Osteoblast (primary cell): ENCODE results near the gene FNBP1L. TPM values are rescaled to one million over a fixed set of nuclear protein-coding genes. Genes with fewer than 3 reads are reported as not detected.

Experiments
- DNase-seq: peaks from one replicate; pipeline ENCODE4 v3.0.0; 2011; ENCODE audit warnings: low spot score, mixed read lengths; ENCODE audit not compliant: insufficient read length; ENCODE audit errors: missing footprints
- H2AFZ ChIP-seq: 2 replicates; pipeline ENCODE4 v1.6.0; 2011; ENCODE audit warnings: mild to moderate bottlenecking, low read length
- H3K27ac ChIP-seq: 2 replicates; pipeline ENCODE4 v1.5.1; 2011; ENCODE audit warnings: mild to moderate bottlenecking, low read depth, low read length, moderate library complexity
- H3K27me3 ChIP-seq: 2 replicates; pipeline ENCODE4 v1.6.0; 2012; ENCODE audit warnings: mild to moderate bottlenecking, control low read depth, inconsistent platforms, low read length, moderate library complexity; ENCODE audit not compliant: insufficient read depth
- H3K36me3 ChIP-seq: 2 replicates; pipeline ENCODE4 v1.5.1; 2011; ENCODE audit warnings: mild to moderate bottlenecking, low read length, control low read depth, moderate library complexity; ENCODE audit not compliant: insufficient read depth
- H3K4me1 ChIP-seq: 2 replicates; pipeline ENCODE4 v1.5.1; 2011; ENCODE audit warnings: mild to moderate bottlenecking, low read length, control low read depth, moderate library complexity; ENCODE audit not compliant: insufficient read depth
- H3K4me2 ChIP-seq: 2 replicates; pipeline ENCODE4 v1.6.0; 2011; ENCODE audit warnings: mild to moderate bottlenecking, low read length; ENCODE audit not compliant: insufficient read depth
- H3K4me3 ChIP-seq: fragments of 200-600 bp; sonication (generic); 3 replicates; pipeline ENCODE4 v1.5.1; 2012; ENCODE audit warnings: mild to moderate bottlenecking, low read length, inconsistent platforms; ENCODE audit not compliant: insufficient read depth
- H3K79me2 ChIP-seq: 2 replicates; pipeline ENCODE4 v1.6.0; 2012; ENCODE audit warnings: mild to moderate bottlenecking, low read length, control low read depth, inconsistent platforms; ENCODE audit not compliant: insufficient read depth
- H3K9me3 ChIP-seq: 2 replicates; pipeline ENCODE4 v1.5.1; 2011; ENCODE audit warnings: low read depth, low read length, control low read depth
- H4K20me1 ChIP-seq: 2 replicates; pipeline ENCODE4 v1.6.0; 2012; ENCODE audit warnings: mild to moderate bottlenecking, low read length, control low read depth; ENCODE audit not compliant: insufficient read depth
- CTCF ChIP-seq: IDR thresholded peaks from 2 replicates; pipeline ENCODE4 v1.5.1; 2011; ENCODE audit warnings: mild to moderate bottlenecking, low read depth, low read length, moderate library complexity; ENCODE audit errors: extremely low read depth
- total RNA-seq: library from RNA; depleted of rRNA; stranded (reverse); fragments of >200 nt; gene quantifications from 2 replicates; pipeline ENCODE4 v1.2.3, GENCODE V29; 2012

The FNBP1L gene
- total RNA-seq, 1 donor = 8.7 TPM

DNA sequence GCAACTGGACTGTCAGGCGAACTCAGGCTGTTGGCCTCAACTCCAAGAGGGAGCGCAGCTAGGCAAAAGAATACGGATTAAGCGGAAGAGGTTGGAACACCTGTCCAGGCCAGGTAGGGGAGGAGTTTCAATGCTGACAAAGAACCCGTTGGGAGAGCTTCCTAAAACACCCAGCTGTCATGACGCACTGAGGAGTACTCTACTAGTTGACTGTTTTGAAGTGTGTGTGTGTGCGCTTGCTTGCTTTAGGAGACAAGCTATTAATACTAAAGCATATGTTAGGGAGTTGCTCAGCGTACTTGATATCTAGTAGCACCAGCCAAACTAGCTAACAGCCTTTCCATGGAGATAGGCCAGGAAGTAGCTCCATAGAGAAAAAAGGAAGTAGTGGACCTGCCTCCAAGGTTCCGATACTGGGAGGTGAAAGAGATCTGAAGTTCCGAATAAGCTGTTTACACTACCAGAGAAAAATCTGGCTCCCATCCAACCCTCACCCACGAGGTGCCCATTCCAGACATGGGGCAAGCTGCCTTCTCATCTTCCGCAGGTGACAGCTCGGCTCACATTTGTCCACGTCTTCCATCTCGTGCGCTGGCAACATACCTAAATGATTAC is 974 bp upstream of the FNBP1L start:
- no peaks in the 10 kb centered on the region for H3K9me3 ChIP-seq
- no peaks in the 10 kb centered on the region for H3K79me2 ChIP-seq
- H3K27me3 ChIP-seq = peaks cover 28% of the 10 kb centered on the region
- no peaks in the 10 kb centered on the region for H3K36me3 ChIP-seq
- no peak for DNase-seq
- H3K4me3 ChIP-seq = no peak overlapping the region
- H3K27ac ChIP-seq = no peak overlapping the region
- H3K4me2 ChIP-seq = peak overlapping the region; percentile 85
- H4K20me1 ChIP-seq = no peaks in the 10 kb centered on the region
- no peak overlapping the region for H2AFZ ChIP-seq
- peaks cover 11% of the 10 kb centered on the region for H3K4me1 ChIP-seq
- TF ChIP-seq CTCF = no peak

DNA sequence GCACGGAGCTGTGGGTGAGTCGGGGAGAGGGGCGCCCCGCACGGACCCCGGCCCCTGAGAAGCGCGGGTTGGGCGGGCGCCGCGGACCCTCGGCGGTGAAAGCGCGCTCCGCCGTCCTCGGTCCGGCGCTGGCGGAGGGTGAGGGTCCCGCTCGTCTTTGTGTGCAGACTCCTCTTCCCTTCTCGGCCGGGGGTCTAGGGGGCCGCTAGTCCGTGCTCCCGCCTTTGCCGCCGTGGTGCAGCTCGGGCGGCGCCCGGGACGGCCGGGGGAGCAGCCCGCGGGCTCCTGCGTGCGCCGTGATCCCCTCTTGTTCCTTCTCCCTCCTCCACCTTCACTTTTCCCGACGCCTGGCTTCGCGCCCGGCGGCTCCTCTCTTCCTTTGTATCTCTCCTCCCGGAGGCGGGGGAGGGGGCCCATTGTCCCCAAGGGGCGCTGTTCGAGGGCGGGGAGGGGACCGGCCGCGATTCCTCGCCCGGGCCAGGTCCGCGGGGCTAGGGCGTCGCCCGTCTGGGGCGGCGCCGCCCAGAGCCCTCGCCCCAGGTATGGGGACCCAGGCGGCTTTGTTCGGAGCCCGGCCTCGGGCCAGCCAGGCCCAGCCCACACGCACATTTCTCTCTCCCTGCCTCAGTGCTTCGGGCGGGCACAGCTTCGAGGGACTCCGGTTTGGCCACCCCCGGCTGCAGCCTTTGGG is 519 bp downstream of the FNBP1L start:
- peak; percentile 90 for DNase-seq
- Histone ChIP-seq H3K36me3 (no peaks in the 10 kb centered on the region), H2AFZ (peak overlapping the region; percentile 79), H3K4me1 (peaks cover 11% of the 10 kb centered on the region), H3K4me3 (peak overlapping the region; percentile 81), H3K4me2 (peak overlapping the region; percentile 85), H3K27me3 (peaks cover 31% of the 10 kb centered on the region), H3K79me2 (no peaks in the 10 kb centered on the region), H3K9me3 (no peaks in the 10 kb centered on the region), H4K20me1 (no peaks in the 10 kb centered on the region), H3K27ac (no peak overlapping the region)
- TF ChIP-seq CTCF = no peak

- H3K4me1 ChIP-seq = peaks cover 11% of the 10 kb centered on the region
- H2AFZ ChIP-seq = peak overlapping the region; percentile 79
- H3K27me3 ChIP-seq = peaks cover 31% of the 10 kb centered on the region
- H3K9me3 ChIP-seq = no peaks in the 10 kb centered on the region
- peak overlapping the region; percentile 81 for H3K4me3 ChIP-seq
- H3K36me3 ChIP-seq = no peaks in the 10 kb centered on the region
- H3K79me2 ChIP-seq = peaks cover 2% of the 10 kb centered on the region
- no peak for TF ChIP-seq CTCF
- peak overlapping the region; percentile 85 for H3K4me2 ChIP-seq
- H4K20me1 ChIP-seq = peaks cover 2% of the 10 kb centered on the region
- no peak overlapping the region for H3K27ac ChIP-seq
- peak; percentile 90 for DNase-seq
These were observed 1.3 kb downstream of the FNBP1L start for GRCh38 chr1:93448983-93449804.

GRCh38 chr1:93450321-93450720 is 2.4 kb downstream of the FNBP1L start:
- DNase-seq = no peak
- no peak overlapping the region for H2AFZ ChIP-seq
- peaks cover 2% of the 10 kb centered on the region for H3K79me2 ChIP-seq
- H3K4me3 ChIP-seq = no peak overlapping the region
- H3K27ac ChIP-seq = no peak overlapping the region
- H3K9me3 ChIP-seq = no peaks in the 10 kb centered on the region
- no peak for TF ChIP-seq CTCF
- no peaks in the 10 kb centered on the region for H3K36me3 ChIP-seq
- H3K27me3 ChIP-seq = peaks cover 31% of the 10 kb centered on the region
- no peak overlapping the region for H3K4me2 ChIP-seq
- peaks cover 2% of the 10 kb centered on the region for H4K20me1 ChIP-seq
- H3K4me1 ChIP-seq = peaks cover 11% of the 10 kb centered on the region
